ENCODE data around the gene DTWD2.

Gene DTWD2

DNA sequence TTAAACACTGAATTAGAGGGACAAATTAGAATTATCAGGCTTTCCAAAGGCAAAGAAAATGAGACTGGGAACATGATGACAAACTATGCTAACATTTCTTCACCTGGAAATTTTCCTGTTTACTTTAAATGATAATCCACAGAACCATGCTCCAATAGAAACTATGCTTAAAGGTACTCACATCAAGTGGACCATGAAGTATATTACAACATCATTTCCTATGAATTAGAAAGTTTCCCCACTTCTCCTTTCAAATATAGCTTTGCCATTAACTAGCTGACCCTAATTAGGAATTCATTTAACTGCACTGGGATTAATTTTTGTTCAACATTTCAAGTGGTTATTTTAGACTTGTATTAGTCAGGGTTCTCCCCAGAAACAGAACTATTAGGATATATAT is 81.4 kb downstream of the DTWD2 start:
- no peaks in the 10 kb centered on the region for H3K9me2 ChIP-seq (replicated peaks; ENCODE audit: control insufficient read depth, low read length)
- H3K79me2 ChIP-seq (ENCODE audit: control insufficient read depth, low read length): no peaks in the 10 kb centered on the region
- no peaks in the 10 kb centered on the region for H3F3A ChIP-seq (ENCODE audit: control insufficient read depth, insufficient read depth)
- no peak overlapping the region for H3K27ac ChIP-seq (ENCODE audit: low read depth, low read length)
- no peaks in the 10 kb centered on the region for H3K4me1 ChIP-seq (ENCODE audit: control insufficient read depth, low read length)
- H4K20me1 ChIP-seq (ENCODE audit: control insufficient read depth, insufficient read depth, low read depth, low read length): no peaks in the 10 kb centered on the region
- no peak overlapping the region for H3K4me3 ChIP-seq (ENCODE audit: low read length)
- no peaks in the 10 kb centered on the region for H3K9me3 ChIP-seq (ENCODE audit: control insufficient read depth, insufficient read depth, low read length)
- TF ChIP-seq, protein P1, sequence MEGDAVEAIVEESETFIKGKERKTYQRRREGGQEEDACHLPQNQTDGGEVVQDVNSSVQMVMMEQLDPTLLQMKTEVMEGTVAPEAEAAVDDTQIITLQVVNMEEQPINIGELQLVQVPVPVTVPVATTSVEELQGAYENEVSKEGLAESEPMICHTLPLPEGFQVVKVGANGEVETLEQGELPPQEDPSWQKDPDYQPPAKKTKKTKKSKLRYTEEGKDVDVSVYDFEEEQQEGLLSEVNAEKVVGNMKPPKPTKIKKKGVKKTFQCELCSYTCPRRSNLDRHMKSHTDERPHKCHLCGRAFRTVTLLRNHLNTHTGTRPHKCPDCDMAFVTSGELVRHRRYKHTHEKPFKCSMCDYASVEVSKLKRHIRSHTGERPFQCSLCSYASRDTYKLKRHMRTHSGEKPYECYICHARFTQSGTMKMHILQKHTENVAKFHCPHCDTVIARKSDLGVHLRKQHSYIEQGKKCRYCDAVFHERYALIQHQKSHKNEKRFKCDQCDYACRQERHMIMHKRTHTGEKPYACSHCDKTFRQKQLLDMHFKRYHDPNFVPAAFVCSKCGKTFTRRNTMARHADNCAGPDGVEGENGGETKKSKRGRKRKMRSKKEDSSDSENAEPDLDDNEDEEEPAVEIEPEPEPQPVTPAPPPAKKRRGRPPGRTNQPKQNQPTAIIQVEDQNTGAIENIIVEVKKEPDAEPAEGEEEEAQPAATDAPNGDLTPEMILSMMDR (IDR thresholded peaks at IDR 0.05; ENCODE audit: low read depth, low read length, poor library complexity, severe bottlenecking): no peak
- no peak for TF ChIP-seq EZH2phosphoT487 (IDR thresholded peaks at IDR 0.05; ENCODE audit: borderline replicate concordance, low read length)
- no peaks in the 10 kb centered on the region for H3K36me3 ChIP-seq (ENCODE audit: control insufficient read depth, low read length)
- H3K27me3 ChIP-seq (ENCODE audit: control insufficient read depth, low read length): 0 out of 2 replicates have a peak, but pooled peaks cover 2% of the 10 kb centered on the region
- no peak overlapping the region for H3K4me2 ChIP-seq (ENCODE audit: low read length)

DNA sequence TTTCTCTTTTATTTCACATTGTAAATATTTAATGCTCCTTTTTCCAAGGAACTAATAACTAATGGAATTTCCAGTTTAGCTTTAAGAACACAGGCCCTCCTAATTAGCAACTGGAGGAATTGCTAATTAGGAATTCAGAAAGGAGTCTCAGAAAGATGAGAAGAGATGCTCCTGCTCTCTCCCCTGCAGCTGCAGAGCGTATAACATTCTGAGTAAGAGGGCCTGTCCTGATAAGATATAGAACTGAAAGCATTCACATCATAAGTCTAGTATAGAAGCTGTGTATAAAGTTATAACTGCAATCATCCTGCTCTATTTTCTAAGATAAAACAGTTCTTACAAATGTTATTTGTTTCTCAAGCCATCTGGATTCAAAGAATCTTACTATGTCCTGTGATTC is 83.2 kb downstream of the DTWD2 start:
- H3K27ac ChIP-seq (ENCODE audit: low read depth, low read length): no peak overlapping the region
- 0 out of 2 replicates have a peak, but pooled peaks cover 2% of the 10 kb centered on the region for H3K27me3 ChIP-seq (ENCODE audit: control insufficient read depth, low read length)
- no peaks in the 10 kb centered on the region for H4K20me1 ChIP-seq (ENCODE audit: control insufficient read depth, insufficient read depth, low read depth, low read length)
- no peaks in the 10 kb centered on the region for H3K9me2 ChIP-seq (replicated peaks; ENCODE audit: control insufficient read depth, low read length)
- no peaks in the 10 kb centered on the region for H3K36me3 ChIP-seq (ENCODE audit: control insufficient read depth, low read length)
- H3K79me2 ChIP-seq (ENCODE audit: control insufficient read depth, low read length): no peaks in the 10 kb centered on the region
- no peaks in the 10 kb centered on the region for H3K4me1 ChIP-seq (ENCODE audit: control insufficient read depth, low read length)
- no peaks in the 10 kb centered on the region for H3F3A ChIP-seq (ENCODE audit: control insufficient read depth, insufficient read depth)
- H3K4me3 ChIP-seq (ENCODE audit: low read length): no peak overlapping the region
- H3K4me2 ChIP-seq (ENCODE audit: low read length): no peak overlapping the region
- no peaks in the 10 kb centered on the region for H3K9me3 ChIP-seq (ENCODE audit: control insufficient read depth, insufficient read depth, low read length)
- TF ChIP-seq EZH2phosphoT487 (IDR thresholded peaks at IDR 0.05; ENCODE audit: borderline replicate concordance, low read length): no peak
- TF ChIP-seq, protein P1 (IDR thresholded peaks at IDR 0.05; ENCODE audit: low read depth, low read length, poor library complexity, severe bottlenecking): no peak

DNA sequence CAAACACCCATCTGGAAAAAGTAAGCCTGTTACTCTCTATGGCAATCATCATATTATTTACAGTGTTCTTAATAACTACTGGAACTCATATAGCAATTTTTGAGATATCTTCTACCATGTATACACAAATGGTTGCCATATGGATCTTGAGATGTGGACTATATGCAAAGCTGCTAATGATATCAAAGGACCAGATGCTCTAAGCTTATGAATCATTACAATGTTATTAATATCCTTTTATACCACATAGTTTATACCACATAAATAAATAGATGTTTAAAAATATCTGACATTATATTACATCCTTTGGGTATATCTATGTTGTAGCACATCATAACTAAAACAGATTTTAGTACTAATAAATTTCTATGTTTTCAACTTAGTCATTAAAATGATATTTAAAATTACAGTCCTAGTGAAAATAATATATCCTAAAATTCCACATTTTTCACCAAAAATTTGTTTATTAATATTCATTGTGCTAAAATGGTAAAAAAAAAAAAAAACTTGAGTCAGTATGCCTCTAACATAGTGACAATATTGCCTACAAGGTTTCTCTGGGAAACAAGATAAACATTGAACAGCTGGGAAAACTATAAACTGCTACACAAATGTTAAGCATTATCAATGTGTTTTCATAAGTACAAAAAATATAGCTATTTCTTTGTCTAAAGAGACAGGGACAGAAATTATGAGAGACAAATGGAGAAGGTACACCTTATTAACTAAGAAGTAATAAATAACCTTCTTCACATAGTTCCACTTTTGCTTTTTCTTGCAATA is 85.5 kb downstream of the DTWD2 start:
- Histone ChIP-seq H3K4me1 (ENCODE audit: control insufficient read depth, low read length) (no peaks in the 10 kb centered on the region), H3K36me3 (ENCODE audit: control insufficient read depth, low read length) (no peaks in the 10 kb centered on the region), H3K4me3 (ENCODE audit: low read length) (no peak overlapping the region), H3F3A (ENCODE audit: control insufficient read depth, insufficient read depth) (no peaks in the 10 kb centered on the region), H3K9me3 (ENCODE audit: control insufficient read depth, insufficient read depth, low read length) (no peaks in the 10 kb centered on the region), H3K79me2 (ENCODE audit: control insufficient read depth, low read length) (no peaks in the 10 kb centered on the region), H3K9me2 (replicated peaks; ENCODE audit: control insufficient read depth, low read length) (no peaks in the 10 kb centered on the region), H4K20me1 (ENCODE audit: control insufficient read depth, insufficient read depth, low read depth, low read length) (no peaks in the 10 kb centered on the region), H3K27me3 (ENCODE audit: control insufficient read depth, low read length) (0 out of 2 replicates have a peak, but pooled peaks cover 2% of the 10 kb centered on the region), H3K27ac (ENCODE audit: low read depth, low read length) (no peak overlapping the region), H3K4me2 (ENCODE audit: low read length) (no peak overlapping the region)
- TF ChIP-seq, protein P1 (IDR thresholded peaks at IDR 0.05; ENCODE audit: low read depth, low read length, poor library complexity, severe bottlenecking): no peak
- TF ChIP-seq EZH2phosphoT487 (IDR thresholded peaks at IDR 0.05; ENCODE audit: borderline replicate concordance, low read length): no peak

All from DOHH2 (cell line).